ENCODE results near the gene HRH1.
"Not testable (repeated sequence)": the region's sequence is repeated elsewhere in the genome, so short reads cannot be mapped to it uniquely, and the experiment has no call there.

Gene HRH1

GRCh38 chr3:11204697-11205348 lies 50.5 kb downstream of the HRH1 start:
- DNase-seq (ENCODE audit: low read depth), result no peak

DNA sequence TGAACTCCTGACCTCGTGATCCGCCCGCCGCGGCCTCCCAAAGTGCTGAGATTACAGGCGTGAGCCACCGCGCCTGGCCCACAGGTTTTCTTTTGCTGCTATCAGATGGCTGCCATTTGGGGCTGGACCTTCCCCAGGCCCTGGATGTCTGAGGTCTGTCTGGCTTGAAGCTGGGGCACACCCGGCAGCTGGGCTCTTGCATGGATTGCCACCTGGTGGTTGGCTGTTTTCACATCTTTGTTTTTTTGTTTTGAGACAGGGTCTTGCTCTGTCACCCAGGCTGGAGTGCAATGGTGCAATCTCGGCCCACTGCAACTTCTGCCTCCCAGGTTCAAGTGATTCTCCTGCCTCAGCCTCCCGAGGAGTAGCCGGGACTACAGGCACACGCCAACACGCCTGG lies 51.6 kb downstream of the HRH1 start:
- DNase-seq (ENCODE audit: low read depth), result not testable (repeated sequence)

DNA sequence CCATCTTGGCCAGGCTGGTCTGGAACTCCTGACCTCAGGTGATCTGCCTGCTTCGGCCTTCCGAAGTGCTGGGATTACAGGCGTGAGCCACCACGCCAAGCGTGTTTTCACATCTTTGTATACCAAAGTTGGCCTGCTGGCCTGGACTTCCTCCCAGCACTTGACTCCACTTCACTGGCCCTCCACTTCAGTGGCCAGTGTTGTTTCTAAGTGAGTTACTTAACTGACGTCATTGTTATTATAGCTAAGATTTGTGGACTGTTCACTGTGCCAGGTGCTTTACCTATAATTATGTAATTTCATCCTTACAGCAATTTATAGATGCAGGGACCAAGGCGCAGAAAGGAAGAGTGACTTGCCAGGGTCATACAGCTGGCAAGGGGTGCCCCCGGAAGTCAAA lies 52.0 kb downstream of the HRH1 start:
- no peak for DNase-seq (ENCODE audit: low read depth)

DNA sequence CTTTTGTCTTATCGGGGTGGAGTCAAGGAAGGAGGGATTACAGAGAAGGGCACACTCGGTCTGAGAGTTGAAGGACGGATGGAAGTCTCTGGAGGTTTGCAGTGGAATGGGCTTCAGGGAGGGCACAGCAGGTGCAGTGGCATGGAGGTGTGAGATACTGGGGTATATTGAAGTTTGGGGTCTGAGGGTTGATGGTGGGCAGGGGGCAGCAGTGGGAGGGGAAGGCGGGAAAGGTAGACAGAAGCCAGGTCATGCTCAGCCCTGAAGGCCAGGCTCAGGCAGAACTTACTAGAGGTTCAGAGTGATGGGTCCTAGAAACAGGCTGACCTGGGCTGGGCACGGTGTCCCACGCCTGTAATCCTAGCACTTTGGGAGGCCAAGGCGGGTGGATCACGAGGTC lies 52.7 kb downstream of the HRH1 start:
- no peak for DNase-seq (ENCODE audit: low read depth)

DNA sequence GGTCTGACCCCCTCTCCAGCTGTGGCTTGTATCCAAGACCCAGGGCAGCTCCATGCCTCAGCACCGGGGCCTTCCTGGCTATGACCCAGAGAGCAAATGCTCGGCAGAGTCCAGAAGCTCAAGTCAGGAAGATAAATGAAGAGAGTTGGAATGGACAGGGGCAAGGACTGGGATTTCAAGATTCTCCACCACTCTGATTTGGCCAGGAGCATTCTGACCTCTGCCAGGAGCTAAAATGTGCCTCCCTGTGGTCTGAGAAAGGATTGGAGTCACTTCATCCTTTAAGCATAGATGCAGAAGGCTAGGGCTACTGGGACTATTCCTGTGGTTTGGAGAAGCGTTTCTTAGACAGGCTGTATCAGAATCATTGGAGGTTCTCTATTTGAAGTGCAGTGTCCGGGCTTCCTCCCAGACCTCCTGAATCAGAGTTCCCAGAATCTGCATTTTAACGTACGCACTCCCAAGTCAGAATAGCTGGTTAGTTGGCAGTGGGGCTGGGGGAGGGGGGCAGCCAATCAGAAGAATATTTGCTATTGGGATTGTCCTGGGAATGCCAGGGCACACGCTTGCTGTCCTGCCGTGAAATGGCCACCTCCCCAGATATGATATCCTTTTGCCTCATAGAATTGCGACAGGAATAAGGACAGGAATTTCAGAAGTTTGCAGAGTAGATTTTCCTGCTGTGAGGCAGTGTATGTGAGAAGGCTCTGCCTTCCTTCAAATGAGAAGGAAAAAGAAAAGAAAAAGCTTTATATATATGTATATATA lies 57.4 kb downstream of the HRH1 start:
- no peak for DNase-seq (ENCODE audit: low read depth)

- no peak for DNase-seq (ENCODE audit: low read depth)
Observed at GRCh38 chr3:11212299-11212608, 58.0 kb downstream of the HRH1 start.

DNA sequence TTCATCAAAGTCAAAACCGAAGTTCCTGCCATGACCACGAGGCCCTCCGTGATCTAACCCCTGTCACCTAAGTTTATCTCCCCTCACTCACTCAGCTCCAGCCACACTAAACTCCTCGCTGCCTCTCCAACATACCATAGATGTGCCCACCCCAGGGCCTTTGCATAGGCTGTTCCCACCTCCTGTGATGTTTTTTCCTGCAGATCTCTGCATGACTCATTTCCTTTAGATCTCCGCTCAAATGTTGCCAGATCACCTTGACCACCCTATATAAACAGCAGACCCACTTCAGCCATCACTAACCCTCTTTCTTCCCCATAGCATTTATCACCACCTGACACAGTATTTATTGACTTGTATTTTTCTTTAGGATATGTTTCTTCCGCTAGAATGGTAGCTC lies 58.5 kb downstream of the HRH1 start:
- no peak for DNase-seq (ENCODE audit: low read depth)

DNA sequence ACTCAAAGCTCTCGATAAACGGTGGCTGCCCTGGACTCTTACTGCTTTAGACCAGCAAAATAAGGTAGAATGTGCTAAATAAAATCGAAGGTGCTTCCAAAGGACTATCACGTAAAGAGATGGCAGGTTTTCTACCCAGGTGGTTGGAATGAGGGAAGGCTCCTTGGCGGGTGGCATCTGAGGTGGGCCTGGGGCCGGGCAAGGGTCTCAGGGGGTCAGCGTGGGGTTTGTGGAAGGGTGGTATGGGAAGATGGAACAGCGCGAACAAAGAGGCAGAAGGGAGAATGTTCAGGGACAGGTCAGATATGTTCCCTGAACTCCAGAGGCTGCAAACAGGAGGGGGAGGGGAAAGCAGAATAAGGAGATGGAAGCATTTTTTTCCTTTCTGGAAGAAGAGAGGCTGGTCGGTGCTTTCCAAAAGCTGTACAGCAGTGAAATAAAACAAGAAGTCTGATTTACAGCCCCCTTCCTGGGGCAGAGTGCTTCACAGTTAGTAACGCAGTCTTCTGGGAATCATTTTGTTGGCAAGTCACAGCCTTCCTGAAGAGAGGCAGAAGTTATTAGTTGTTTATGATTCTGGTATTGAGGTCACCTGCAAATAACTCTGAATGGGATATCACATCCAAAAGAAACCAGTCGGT lies 59.6 kb downstream of the HRH1 start:
- DNase-seq (ENCODE audit: low read depth), result no peak

DNA sequence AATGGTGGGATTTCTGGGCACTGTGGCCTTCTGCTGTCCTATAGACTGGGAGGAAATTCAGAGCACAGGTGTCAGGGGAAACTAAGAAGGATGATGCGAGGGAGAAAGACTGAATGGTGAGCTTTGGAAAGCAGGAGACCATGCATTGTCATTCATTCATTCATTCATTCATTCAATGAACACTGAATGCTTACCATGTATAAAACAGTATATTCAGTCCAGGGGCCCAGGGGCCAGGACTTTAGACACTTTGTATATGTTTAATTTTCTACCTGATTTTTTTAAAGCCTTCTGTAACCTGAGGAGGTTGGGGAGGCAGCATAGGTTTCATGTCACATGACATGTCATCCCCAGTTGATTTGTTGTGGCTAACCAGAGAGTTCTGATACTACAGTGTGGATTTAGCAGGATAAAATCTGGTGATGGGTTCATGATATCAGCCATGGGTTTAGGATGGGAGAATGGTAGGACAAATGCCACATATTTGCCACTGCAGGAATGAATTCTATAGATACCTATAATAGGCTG lies 60.2 kb downstream of the HRH1 start:
- no peak for DNase-seq (ENCODE audit: low read depth)

DNA sequence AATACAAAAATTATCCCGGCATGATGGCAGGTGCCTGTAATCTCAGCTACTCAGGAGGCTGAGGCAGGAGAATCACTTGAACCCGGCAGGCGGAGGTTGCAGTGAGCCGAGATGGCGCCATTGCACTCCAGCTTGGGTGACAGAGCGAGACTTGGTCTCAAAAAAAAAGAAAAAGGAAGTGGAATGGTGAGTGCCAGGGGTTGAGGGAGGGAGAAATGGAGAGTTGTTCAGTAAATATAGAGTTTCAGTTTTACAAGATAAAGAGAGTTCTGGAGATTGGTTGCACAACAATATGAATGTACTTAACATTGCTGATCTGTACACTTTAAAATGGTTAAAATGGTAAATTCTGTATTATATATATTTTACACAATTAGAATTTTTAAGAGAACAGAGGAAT lies 63.1 kb downstream of the HRH1 start:
- not testable (repeated sequence) for DNase-seq (ENCODE audit: low read depth)

DNA sequence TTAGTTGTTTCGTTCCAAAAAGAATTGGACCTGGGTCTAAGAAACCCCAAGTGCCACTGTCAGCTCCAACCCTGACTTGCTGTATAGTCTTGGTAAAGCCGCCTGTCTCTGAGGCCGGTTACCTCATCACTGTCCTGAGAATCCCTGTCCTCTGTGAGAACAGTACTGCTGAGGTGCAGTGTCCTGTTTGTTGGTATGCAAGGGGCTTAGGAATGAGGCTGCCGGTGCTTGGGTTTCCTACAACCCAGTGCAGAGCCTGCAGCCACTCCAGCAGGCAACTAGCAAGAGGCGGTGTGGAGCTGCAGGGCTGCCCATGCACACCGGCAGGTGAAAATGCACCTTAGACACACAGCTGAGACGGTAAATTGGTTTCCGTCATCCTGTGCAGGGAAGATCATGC lies 65.9 kb downstream of the HRH1 start:
- DNase-seq (ENCODE audit: low read depth), result no peak

DNA sequence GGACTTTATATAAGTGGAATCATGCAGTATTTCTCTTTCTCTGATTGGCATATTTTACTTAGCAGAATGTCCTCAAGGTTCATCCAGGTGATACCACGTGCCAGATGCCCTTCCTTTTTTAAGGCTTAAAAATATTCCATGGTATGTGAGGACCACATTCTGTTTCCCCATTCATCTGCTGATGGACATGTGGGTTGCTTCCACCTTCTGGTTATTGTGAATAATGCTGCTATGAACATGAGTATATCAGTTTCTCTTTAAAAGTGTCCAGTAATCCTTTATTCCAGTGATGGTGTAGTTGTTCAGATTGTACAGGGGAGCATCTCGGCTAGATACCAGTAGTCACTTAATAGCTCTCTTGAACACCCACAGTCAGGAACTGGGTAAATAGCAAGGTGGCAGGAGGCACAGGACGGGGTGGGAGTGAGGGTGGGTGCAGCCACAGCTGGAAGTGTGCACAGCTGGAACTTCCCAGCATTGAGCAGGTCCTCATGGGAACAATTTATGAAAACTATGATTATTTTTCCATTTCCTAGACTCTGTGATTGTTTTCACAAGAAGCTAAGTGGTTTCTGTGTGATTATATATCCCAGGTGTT lies 67.6 kb downstream of the HRH1 start:
- DNase-seq (ENCODE audit: low read depth), result no peak

DNA sequence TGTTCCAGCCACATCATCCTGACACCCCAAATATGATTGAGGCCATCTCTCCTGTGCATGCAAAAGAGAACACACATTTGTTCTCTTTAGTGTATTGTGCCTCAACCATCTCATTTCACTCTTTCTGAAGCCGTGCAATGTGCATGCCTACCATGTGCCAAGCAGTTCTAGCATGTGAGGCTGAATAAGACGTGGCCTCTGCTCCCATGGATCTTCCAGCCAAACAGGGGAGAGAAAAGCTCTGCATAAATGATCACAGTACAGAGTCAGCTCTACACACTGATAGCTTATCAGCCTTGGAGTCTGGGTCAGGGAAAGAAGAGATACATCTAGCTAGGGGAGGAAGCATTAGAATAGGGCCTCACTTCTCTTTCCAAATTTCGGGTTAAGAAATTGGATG lies 69.7 kb downstream of the HRH1 start:
- DNase-seq (ENCODE audit: low read depth), result no peak

DNA sequence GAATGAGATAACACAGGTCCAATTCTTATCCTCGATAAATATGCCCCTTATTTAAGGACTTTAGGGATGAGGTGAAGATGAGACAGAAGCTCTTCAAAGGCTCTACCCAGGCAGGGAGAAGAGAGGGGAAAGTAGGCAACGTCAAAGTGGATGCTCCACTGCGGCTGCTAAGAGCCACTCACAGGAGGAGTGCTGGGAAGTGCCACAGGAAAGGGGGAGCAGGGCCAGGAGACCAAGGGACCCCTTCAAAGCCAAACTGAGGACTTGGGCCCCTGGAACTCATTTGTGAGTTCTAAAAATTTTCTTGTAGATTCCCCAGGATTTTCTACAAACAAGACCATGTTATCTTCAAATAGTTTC lies 70.6 kb downstream of the HRH1 start:
- DNase-seq (ENCODE audit: low read depth), result no peak

GRCh38 chr3:11226042-11226370 lies 71.7 kb downstream of the HRH1 start:
- DNase-seq (ENCODE audit: low read depth), result no peak

DNA sequence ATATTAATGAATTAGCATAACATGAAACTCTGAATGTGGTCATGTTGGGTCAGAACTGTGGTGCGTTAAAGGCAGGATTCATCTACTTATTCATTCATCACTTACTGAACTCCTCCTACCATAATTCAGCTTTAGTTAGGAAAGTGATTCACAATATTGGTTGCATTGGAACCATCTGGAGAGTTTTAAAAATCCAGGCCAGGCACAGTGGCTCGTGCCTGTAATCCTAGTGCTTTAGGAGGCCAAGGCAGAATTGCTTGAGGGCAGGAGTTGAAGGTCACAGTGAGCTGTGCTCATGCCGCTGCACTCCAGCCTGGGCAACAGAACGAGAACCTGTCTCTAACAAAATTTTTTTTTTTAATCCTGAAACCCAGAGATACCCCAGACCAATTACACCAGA lies 73.7 kb downstream of the HRH1 start:
- no peak for DNase-seq (ENCODE audit: low read depth)

GRCh38 chr3:11230125-11230524 lies 75.8 kb downstream of the HRH1 start:
- DNase-seq (ENCODE audit: low read depth), result no peak

- no peak for DNase-seq (ENCODE audit: low read depth)
Observed at GRCh38 chr3:11230832-11231231, 76.5 kb downstream of the HRH1 start.

- no peak for DNase-seq (ENCODE audit: low read depth)
Observed at GRCh38 chr3:11235385-11235784, 81.1 kb downstream of the HRH1 start.

DNA sequence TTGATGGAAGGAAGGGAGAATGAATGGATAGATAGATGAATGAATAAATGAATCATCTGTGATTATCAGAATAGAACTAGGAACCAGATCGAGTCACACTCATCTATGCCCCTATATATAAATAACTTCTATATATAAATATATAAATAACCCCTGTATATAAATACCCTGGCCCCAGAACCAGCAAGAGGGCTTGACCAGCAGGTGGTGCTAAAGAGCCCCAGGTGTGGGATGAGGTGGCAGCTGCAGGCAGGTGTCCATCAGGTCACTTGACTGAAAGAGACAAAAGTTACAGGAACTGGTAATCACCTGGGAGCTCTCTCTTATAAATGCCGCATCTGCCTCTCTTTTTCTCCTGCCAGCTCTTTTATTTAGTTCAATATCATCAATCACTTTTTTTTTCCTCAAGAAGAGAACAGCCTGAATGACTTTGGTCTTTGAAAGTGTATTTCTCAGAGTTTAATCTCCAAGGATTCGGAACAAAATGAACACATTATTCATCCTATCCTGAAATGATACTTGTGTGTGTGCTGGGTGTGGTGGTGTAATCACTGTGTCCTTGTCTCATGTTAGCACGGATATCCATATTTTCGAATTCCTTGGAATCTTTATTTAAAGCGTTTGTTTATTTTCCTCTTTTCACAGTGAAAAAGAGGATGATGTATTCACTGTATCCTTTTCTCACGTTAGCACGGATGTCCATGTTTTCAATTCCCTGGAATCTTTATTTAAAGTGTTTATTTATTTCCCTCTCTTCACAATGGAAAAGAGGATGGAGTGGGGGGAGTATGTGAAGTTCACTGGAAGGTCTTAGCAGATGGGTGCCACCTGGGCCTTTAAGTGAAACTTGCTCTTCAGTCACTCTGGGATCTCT lies 82.5 kb downstream of the HRH1 start:
- DNase-seq (ENCODE audit: low read depth), result peak; percentile 71

DNA sequence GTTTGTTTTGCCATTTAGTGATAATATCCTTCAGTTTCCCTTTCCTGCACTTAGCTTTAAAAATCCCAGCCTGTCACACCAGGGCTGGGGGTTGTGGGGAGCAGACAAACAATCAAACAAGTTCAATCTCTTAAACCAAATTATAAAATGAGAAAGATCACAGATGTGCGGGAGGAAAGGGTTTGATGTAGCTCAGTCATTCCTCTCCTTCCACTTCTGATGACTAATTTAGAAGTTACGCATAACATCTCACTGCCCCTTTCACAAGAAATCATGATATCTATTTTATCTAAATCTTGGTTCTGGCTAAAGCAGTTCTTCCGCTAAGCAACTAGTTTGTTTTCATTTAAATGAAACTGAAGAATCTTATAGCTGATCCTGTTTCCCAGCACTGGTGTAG lies 83.8 kb downstream of the HRH1 start:
- DNase-seq (ENCODE audit: low read depth), result no peak

DNA sequence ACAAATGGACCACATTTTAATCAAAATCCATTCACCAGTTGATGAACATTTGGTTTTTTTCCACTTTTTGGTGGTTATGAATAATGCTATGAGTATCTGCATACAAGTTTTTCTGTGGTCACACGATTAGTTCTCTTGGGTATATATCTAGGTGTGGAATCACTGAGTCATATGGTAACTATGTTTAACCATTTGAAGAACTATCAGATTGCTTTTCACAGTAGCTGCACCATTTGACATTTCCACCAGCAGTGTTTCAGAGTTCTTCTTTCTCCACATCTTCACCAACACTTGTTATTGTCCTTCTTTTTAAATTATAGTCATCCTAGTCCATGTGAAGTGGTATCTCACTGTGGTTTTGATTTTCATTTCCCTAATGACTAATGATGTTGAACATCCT lies 84.6 kb downstream of the HRH1 start:
- no peak for DNase-seq (ENCODE audit: low read depth)
